SHP77 treated with DMSO at 0.1 percent for 48 hours (cell line): Measurements from ENCODE around the gene PMPCA.

ENCODE experiments used
- DNase-seq: peaks from one replicate; lab custom pipeline; 2025; lab: John Stamatoyannopoulos, UW

The PMPCA gene

GRCh38 chr9:136436055-136436634 lies 25.7 kb downstream of the PMPCA start:
- no peak for DNase-seq

GRCh38 chr9:136437430-136437829 lies 27.0 kb downstream of the PMPCA start:
- no peak for DNase-seq

- no peak for DNase-seq
Observed at GRCh38 chr9:136437839-136438547, 27.5 kb downstream of the PMPCA start.

- no peak for DNase-seq
Observed at GRCh38 chr9:136438548-136439480, 28.4 kb downstream of the PMPCA start.

DNA sequence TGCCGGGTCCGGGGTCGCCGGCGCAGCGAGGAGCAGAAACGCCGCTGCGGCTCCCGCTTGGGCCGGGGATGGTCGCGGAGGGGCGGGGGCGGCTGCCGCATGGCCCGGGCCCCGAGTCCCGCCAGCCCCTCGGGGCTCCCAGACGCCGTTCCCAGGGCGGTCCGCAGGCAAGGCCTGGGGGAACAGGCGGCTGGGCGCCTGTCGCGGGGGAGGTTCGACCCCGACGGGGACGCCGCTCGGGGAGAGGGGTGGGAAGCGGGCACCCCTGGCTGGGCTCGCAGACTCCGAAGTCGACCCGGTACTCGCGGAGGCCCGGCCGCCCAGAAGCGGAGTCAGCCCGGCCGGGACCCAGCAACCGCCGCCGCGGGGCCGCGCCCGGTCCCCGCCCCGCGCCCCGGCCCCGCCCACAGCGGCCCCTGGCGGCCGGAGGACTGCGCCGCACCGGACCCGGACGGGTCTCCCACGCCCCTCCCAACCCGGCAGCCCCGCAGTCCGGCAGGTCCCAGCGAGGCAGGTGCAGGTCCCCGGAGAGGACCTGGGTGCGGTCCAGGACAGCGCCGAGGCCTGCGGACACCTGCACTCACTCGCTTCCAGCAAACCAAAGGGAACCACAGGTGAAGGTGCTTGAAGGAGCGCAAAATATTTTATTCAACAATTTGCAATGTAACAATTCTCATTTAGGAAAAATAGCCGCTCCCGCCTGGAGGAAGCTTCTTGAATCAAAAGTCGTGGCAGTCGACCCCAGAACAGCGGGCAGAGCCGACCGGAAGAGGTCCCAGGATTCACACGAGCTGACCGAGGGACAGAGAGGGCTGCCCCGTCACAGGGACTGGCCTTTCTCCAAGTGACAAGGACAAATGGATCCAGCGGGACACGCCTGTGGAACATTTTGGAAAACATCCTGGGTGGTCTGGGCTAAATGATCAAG lies 29.3 kb downstream of the PMPCA start, which contains the start of gene INPP5E:
INPP5E (minus strand) TSS at position 365 of the 928 bp plus-strand sequence. CDS start 426 bp downstream, outside the sequence.
- no peak for DNase-seq

- no peak for DNase-seq
Observed at GRCh38 chr9:136441191-136441680, 30.8 kb downstream of the PMPCA start.

DNA sequence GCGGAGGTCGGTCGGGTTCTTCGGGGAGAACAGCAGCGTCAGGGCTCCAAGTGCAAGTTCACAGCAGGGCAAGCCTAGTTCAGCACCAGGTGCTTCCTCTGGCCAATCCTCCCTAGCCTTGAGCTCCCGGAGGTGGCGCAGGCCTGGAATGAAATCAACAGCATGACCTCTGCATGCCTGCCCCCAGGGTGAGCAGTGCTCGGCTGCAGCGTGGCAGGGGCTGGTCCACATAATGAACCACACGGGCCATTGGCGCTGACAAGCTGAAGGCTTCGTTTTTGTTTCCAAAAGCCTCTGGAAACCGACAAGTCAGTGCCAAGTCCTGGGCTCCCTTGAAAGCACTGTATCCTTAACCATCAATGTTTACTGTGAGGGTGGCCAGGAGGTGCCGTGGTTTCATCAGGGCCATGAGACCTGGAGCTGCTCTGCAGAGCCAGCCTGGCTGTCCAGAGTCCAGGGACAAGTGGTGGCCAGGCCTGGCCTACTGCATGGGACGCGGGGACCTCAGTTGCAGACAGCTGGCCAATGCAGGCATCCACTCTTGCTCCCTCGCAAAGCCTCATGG lies 31.3 kb downstream of the PMPCA start:
- no peak for DNase-seq

DNA sequence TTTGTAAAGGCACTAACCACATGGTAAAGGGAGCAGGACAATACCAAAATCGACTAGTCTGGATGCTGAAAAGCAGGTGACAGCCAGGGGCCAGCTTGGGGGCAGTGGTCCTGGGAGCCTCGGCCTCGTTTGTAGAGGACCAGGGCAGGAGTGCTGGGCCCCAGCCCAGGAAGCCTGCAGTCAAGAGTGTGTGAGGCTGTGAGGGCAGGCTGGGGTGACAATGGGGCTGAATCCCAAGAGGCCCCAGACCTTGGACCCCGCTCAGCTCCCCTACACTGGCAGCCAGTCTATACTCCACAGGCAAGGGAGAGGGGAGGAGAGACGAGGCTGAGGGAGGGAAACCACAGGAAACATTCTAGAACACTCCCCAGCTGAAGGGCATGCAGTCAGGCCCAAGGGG lies 31.8 kb downstream of the PMPCA start:
- DNase-seq, result no peak

DNA sequence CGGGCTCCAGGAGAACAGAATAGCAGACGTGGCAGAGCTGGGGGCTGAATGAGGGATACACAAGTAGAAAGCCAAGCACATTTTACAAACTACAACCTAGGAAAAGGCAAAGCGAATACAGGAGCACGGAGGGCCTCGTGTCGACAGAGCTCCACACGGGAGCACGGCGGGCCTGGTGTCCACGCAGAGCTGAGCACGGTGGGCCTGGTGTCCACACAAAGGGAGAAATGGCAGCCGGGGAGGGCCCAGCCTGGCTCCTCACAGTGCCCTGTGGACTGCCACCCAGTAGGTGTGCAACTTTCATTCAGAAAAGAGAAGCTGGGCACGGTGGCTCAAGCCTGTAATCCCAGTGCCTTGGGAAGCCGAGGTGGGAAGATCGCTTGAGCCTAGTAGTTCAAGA lies 32.6 kb downstream of the PMPCA start:
- DNase-seq, result no peak

- no peak for DNase-seq
Observed at GRCh38 chr9:136443687-136444086, 33.2 kb downstream of the PMPCA start.

DNA sequence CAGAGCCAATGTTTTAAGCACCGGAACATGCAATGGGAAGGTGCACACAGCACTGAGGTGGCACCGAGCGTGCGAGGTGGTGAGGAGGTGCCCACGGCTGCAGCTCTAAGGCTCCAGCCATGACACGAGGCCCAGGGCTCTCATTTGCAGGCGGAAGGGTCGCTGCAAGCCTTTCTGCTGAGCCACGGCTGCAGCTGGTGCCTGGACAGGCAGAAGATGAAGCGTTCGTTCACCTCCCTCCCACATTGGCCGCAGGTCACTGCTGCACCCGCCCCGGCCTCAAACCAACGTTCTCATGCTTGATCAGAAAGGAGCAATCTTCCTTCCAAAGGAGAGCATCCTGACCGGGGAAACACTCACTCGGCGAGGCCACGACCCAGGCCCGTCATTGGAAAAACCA lies 33.6 kb downstream of the PMPCA start:
- DNase-seq, result no peak

DNA sequence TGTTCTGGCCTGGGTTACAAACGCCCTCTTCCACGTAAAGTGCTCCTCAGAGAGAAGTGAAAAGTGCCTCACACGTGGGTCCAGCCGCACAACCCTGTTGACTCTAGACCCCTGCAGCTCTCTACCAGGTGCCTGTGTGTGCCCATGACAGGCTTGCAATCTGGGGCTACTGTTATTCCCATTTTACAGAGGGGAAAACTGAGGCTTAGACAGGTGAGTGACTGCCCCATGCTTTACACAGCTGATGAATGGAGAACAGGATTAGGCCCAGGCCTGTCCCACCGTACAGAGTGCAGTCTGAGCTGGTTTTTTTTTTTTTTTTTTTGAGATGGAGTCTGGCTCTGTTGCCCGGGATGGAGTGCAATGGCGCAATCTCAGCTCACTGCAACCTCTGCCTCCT lies 35.3 kb downstream of the PMPCA start:
- no peak for DNase-seq

- DNase-seq, result no peak
Observed at GRCh38 chr9:136447173-136447778, 36.8 kb downstream of the PMPCA start.

DNA sequence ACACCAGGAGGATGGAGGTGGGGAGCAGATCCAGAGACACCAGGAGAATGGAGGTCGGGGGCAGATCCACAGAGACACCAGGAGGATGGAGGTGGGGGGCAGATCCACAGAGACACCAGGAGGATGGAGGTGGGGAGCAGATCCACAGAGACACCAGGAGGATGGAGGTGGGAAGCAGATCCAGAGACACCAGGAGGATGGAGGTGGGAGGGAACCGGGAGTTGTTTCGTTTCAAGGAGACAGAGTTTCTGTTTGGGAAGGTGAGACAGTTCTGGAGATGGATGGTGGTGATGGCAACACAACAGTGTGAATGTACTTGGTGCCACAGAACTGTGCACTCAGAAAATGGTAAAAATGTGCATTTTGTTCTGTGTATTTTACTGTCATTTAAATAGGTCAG lies 38.2 kb downstream of the PMPCA start:
- DNase-seq, result no peak

DNA sequence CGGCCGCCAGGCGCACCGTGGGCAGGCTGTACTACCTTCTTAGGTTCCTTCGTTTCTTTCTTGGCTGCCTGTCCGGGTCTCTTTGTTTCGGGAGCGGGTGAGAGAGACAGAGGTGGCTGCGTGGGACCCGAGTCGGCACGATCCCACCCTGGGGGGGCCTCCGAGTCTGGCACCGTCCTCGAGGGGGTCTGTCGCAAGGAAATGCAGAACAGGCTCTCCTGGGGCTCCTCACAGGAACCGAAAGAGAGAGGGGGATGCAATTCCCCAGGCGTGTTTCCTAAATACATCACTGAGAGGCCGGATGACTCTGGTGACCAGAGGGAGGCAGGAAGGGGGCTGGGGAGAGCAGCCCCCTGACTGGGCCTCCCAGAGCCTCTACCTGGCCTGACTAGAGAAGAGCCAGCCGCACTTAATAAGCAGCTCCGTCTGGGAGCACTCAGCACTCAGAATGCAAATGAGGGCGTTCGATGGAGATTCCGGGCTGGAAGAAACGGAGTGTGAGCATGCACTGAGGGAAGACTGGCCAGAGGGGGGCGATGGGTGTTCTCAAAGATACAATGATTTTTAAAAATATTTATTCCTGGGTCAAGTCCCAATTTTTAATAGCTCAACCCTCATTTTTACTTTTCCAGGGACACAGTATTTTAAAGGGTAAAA lies 40.9 kb downstream of the PMPCA start:
- DNase-seq, result no peak

- DNase-seq, result no peak
Observed at GRCh38 chr9:136453326-136453725, 42.9 kb downstream of the PMPCA start.

GRCh38 chr9:136454026-136454796 lies 43.8 kb downstream of the PMPCA start:
- no peak for DNase-seq

DNA sequence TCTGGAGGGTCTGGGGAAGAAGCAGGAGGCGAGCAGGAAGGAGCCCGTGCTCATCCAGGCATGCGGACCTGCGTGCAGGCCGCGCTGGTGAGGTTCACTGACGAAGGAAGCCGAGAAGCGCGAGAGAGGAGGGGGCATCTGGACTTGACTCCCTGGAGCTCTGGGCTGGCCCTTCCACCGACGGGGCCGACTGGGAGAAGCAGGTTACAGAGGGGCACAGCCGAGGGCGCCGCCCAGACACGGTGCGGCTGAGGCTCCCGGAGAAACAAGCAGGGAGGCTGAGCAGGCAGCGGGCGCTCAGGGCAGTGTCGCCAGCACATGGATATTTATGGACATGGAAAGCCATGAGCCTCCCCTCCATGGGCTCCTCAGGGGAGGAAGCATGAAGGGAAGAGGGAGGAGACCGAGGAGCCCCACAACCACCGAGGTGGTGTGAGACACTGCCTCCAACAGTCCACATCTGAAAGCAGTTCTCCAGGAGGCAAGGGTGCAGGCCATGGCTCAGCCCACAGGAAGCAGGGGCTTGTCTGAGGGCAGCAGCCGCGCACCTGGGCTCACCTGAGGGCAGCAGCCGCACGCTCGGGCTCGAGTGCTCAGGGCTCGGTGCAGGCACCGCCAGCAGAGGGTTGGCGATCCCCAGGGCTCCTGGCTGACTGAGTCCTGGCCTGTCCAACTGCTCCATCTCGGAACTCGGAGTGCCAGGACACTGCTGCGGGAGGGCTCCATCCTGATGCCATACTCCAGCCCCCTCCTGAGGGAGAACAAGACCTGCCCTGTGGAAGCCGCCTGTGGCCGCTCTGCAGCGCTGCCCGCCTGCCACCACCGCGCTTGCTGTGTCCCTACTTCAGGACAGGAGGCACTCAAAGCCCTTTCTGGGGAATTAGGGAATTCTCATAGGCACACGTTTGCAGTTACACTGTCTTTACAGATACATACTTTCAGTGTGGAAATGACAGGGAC lies 44.9 kb downstream of the PMPCA start:
- DNase-seq, result no peak
